Fibroblast of mammary gland (primary cell): Measurements from ENCODE around the gene MRO.
A peak's percentile ranks its signal among the peaks of the same experiment; 100 is the strongest.
"Not testable (repeated sequence)": the region's sequence is repeated elsewhere in the genome, so short reads cannot be mapped to it uniquely, and the experiment has no call there.

ENCODE experiments used
- DNase-seq: peaks from one replicate; pipeline ENCODE4 v3.0.0-alpha.2; 2010; ENCODE audit warnings: low read depth
- H3K4me3 ChIP-seq: 2 replicates; pipeline ENCODE4 v1.5.1; 2011; ENCODE audit warnings: low read depth, mild to moderate bottlenecking, low read length, moderate library complexity; ENCODE audit not compliant: control insufficient read depth
- TF ChIP-seq, protein P1 (sequence below): conservative IDR thresholded peaks from 2 replicates; pipeline ENCODE4 v1.5.1; 2011; ENCODE audit warnings: low read depth, low read length, inconsistent platforms; ENCODE audit not compliant: control insufficient read depth, insufficient read depth

The MRO gene

DNA sequence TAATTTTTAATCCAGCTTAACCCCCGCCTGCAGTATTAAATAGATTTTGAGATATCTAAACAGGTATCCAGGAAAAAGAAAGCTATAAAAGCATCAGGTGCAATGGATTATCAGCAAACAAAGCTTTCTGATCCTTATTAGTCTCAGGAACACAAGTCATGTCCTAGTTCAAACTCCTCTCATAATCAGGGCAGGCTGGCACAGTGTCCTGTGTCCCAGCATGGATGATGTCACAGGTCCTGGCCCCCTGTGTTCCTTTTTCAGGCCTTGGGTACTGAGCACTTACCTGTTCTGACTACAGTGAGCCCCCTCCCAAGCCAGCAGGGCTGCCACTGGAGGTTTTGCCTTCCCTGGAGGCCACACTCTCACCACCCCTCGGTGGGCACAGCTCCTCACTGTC, 19.5 kb upstream of the MRO start:
- no peak overlapping the region for H3K4me3 ChIP-seq
- no peak for DNase-seq
- TF ChIP-seq, protein P1, sequence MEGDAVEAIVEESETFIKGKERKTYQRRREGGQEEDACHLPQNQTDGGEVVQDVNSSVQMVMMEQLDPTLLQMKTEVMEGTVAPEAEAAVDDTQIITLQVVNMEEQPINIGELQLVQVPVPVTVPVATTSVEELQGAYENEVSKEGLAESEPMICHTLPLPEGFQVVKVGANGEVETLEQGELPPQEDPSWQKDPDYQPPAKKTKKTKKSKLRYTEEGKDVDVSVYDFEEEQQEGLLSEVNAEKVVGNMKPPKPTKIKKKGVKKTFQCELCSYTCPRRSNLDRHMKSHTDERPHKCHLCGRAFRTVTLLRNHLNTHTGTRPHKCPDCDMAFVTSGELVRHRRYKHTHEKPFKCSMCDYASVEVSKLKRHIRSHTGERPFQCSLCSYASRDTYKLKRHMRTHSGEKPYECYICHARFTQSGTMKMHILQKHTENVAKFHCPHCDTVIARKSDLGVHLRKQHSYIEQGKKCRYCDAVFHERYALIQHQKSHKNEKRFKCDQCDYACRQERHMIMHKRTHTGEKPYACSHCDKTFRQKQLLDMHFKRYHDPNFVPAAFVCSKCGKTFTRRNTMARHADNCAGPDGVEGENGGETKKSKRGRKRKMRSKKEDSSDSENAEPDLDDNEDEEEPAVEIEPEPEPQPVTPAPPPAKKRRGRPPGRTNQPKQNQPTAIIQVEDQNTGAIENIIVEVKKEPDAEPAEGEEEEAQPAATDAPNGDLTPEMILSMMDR: no peak

DNA sequence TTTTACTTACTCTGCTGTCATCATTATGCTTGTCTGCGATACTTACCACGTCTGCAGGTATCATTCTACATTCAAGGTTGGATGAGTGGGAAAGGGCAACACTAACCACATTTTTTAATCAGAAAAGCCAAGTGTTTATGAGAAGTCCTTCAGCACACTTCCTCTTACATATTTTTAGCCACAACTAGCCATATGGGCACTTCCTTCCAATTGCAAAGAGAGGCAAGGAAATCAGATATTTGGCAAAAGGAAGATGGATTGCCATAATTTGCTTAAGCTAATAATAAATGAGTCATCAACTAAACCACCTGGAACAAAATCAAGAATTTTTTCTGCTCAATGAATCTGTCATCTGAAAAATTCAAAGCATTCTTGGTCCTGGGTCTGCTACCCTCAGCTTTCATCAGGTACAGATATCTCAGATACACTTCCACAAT, 16.7 kb upstream of the MRO start:
- TF ChIP-seq, protein P1: no peak
- H3K4me3 ChIP-seq: no peak overlapping the region
- peak; percentile 69 for DNase-seq

DNA sequence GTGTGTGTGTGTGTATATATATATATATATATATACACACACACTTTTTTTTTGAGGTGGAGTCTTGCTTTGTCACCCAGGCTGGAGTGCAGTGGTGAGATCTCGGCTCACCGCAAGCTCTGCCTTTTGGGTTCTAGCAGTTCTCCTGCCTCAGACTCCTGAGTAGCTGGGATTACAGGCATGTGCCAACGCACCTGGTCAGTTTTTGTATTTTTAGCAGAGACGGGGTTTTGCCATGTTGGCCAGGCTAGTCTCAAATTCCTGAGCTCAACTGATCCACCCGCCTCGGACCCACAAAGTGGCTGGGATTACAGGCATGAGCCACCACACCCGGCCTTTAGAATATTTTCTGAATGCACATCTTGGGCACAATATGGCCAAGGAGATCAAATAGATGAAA, 13.7 kb upstream of the MRO start:
- DNase-seq, H3K4me3 ChIP-seq: not testable (repeated sequence)

DNA sequence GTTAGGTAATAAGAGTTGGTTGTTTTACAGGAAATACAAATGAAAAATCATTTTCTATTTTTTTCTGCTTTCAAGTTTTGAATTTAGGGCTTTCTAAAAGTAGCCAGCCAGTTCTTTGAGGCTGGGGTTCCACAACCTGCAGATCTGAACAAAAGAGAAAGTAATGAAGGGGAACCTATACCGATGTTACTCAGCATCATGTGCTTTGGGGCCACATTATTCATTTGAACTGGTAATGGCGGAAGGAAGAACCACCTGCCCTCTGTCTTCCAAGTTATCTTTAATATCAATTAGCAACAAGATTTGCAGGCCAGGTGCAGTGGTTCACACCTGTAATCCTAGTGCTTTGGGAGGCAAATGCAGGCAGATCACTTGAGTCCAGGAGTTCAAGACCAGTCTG, 12.9 kb upstream of the MRO start:
- DNase-seq: no peak
- no peak overlapping the region for H3K4me3 ChIP-seq
- TF ChIP-seq, protein P1: no peak

DNA sequence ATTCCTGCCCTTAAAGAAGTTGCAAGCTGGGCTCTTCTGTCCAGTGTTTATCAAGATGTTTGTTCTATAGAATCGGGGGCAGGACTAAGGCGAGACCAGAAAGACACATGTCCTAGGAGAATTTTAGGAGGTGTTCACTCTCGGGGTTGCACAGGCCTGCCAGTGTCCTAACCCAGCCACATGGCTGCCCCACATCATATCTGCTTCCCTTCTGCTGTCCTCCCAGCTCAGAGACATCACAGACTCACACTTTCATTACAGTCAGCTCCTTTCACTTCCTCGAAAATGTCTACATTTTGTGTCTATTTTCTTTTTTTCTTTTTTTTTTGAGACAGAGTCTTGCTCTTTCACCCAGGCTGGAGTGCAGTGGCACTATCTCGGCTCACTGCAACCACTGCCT, 10.7 kb upstream of the MRO start:
- DNase-seq: no peak
- no peak overlapping the region for H3K4me3 ChIP-seq
- TF ChIP-seq, protein P1: no peak

DNA sequence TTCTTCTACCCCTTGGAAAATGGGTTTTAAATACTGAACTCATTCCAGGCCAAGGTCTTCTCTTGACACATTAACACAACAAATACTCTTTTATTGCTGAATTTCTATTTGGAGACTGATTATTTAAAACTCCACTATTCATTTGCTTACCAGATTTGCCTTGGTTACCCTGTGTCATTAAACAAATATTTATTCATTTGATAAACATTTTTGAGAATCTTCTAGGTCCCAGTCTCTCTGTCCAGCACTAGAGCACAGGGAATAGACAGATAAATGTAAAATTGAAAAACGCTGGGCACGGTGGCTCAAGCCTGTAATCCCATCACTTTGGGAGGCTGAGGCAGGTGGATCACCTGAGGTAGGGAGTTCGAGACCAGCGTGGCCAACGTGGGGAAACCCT, 9.8 kb upstream of the MRO start:
- no peak overlapping the region for H3K4me3 ChIP-seq
- TF ChIP-seq, protein P1: no peak
- DNase-seq: no peak

DNA sequence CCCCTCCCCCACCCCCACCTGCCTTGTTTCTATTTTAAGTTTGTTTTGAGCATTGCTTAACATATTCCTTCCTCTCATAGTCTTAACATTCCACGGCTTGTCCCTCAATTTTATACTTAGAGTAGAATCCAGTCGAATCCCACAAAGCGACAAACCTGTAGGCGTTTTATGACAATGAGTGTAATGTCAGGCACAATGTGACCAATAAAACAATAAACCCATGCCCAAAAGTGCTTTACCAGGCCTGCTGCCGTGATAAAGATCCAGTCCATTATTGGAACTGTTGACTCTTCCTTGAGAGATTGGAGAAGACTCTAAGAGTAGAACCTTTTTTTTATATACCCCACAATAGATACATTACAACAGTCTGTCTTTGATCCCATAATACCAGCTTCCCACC, 6.2 kb upstream of the MRO start:
- TF ChIP-seq, protein P1: no peak
- no peak for DNase-seq
- no peak overlapping the region for H3K4me3 ChIP-seq

DNA sequence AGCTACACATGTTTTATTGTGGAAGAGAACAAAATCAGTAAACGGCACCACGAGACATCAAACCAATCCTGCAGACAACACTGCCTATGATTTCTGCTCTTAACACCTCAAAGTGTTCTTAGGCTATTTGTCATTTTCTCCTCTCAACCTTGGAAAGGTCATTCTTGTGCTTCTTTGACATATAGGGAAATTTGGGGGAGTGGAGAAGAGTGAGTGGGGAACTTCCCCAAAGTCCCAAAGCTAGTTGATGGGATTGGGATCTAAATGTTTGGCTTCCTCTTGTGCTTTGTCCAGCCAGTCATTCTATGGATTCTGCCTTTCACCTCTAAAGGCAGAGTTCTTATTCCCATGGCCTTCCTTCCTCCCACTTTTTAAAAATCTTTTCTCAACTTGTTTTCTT, 5.8 kb upstream of the MRO start:
- TF ChIP-seq, protein P1: no peak
- DNase-seq: no peak
- H3K4me3 ChIP-seq: no peak overlapping the region
